Stimulated activated CD4-positive, alpha-beta T cell treated with anti-CD3 and anti-CD28 coated beads, TNF-alpha, amount 100 ng/mL, for 24 hours (primary cell): Measurements from ENCODE around the gene SPCS2.

ENCODE experiments used
- DNase-seq, 3 experiments: peaks; one replicate each; pipeline ENCODE4 v3.0.0-alpha.2; 2020; ENCODE audit warnings: low read depth in 3 of 3

Gene SPCS2

GRCh38 chr11:74948898-74949752 lies at the start of gene SPCS2, which contains the start of gene XRRA1:
SPCS2 (plus strand) TSS chr11:74949266; CDS start chr11:74949286, 20 bp downstream.
XRRA1 (minus strand) TSS chr11:74949091; CDS start chr11:74940878, 8,213 bp downstream.
- DNase-seq: peak; percentile 97 to 98 (median 98)

- DNase-seq: no peak
Measured at GRCh38 chr11:74902342-74902741, 46.7 kb upstream of the SPCS2 start.

- DNase-seq: no peak
Measured at GRCh38 chr11:74905326-74905725, 43.7 kb upstream of the SPCS2 start.

- DNase-seq: no peak
Measured at GRCh38 chr11:74909385-74909784, 39.7 kb upstream of the SPCS2 start.

GRCh38 chr11:74909812-74910211 lies 39.3 kb upstream of the SPCS2 start:
- DNase-seq: no peak

GRCh38 chr11:74923125-74923524 lies 25.9 kb upstream of the SPCS2 start:
- no peak for DNase-seq

- DNase-seq: no peak
Measured at GRCh38 chr11:74925281-74925680, 23.8 kb upstream of the SPCS2 start.

- DNase-seq: no peak
Measured at GRCh38 chr11:74926304-74927030, 22.6 kb upstream of the SPCS2 start.

GRCh38 chr11:74927496-74927895 lies 21.6 kb upstream of the SPCS2 start:
- DNase-seq: no peak

GRCh38 chr11:74929431-74930363 lies 19.4 kb upstream of the SPCS2 start:
- peak; percentile 33 to 59 (median 35) for DNase-seq

- no peak for DNase-seq
Measured at GRCh38 chr11:74932169-74932568, 16.9 kb upstream of the SPCS2 start.

GRCh38 chr11:74932797-74933196 lies 16.3 kb upstream of the SPCS2 start:
- DNase-seq: no peak

GRCh38 chr11:74933765-74934164 lies 15.3 kb upstream of the SPCS2 start:
- no peak for DNase-seq

GRCh38 chr11:74935285-74935684 lies 13.8 kb upstream of the SPCS2 start:
- DNase-seq: no peak

- no peak for DNase-seq
Measured at GRCh38 chr11:74936087-74936486, 13.0 kb upstream of the SPCS2 start.

GRCh38 chr11:74936976-74937375 lies 12.1 kb upstream of the SPCS2 start:
- no peak for DNase-seq

- DNase-seq: no peak
Measured at GRCh38 chr11:74937696-74938475, 11.2 kb upstream of the SPCS2 start.

- no peak for DNase-seq
Measured at GRCh38 chr11:74941492-74941891, 7.6 kb upstream of the SPCS2 start.

- no peak for DNase-seq
Measured at GRCh38 chr11:74942073-74942759, 6.8 kb upstream of the SPCS2 start.

- DNase-seq: no peak
Measured at GRCh38 chr11:74948546-74948897, 544 bp upstream of the SPCS2 start.
